Epidermal melanocyte (primary cell): ENCODE results near the gene EML4.
"Not testable (repeated sequence)": the region's sequence is repeated elsewhere in the genome, so short reads cannot be mapped to it uniquely, and the experiment has no call there.

Source experiments
- DNase-seq: peaks from one replicate; pipeline ENCODE4 v3.0.0; 2011; ENCODE audit warnings: low spot score; ENCODE audit not compliant: insufficient read length

EML4 gene

GRCh38 chr2:42345986-42346385 lies 176.8 kb downstream of the EML4 start:
- no peak for DNase-seq

DNA sequence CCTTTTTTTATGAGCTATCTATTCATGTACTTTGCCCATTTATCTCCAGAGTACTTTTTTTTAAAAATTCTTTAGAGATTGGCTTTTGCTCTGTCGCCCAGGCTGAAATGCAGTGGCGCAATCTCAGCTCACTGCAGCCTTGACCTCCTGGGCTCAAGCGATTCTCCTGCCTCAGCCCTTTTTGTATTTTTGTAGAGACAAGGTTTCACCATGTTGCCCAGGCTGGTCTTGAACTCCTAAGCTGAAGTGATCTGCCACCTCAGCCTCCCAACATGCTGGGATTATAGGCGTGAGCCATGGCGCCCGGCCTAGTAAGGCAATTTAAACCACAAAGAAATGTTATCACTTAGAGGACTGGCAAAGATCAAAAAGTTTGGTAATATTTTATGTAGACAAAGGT lies 177.7 kb downstream of the EML4 start:
- not testable (repeated sequence) for DNase-seq

DNA sequence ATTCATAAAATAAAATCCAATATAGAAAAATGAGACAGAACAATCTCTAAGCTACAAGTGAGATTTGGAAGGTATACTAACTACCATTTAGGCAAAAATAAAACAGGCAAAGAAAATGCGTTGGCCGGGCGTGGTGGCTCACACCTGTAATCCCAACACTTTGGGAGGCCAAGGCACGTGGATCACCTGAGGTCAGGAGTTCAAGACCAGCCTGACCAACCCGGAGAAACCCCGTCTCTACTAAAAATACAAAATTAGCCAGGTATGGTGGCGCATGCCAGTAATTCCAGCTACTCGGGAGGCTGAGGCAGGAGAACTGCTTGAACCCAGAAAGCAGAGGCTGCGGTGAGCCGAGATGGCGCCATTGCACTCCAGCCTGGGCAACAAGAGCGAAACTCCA lies 178.4 kb downstream of the EML4 start:
- DNase-seq: not testable (repeated sequence)

DNA sequence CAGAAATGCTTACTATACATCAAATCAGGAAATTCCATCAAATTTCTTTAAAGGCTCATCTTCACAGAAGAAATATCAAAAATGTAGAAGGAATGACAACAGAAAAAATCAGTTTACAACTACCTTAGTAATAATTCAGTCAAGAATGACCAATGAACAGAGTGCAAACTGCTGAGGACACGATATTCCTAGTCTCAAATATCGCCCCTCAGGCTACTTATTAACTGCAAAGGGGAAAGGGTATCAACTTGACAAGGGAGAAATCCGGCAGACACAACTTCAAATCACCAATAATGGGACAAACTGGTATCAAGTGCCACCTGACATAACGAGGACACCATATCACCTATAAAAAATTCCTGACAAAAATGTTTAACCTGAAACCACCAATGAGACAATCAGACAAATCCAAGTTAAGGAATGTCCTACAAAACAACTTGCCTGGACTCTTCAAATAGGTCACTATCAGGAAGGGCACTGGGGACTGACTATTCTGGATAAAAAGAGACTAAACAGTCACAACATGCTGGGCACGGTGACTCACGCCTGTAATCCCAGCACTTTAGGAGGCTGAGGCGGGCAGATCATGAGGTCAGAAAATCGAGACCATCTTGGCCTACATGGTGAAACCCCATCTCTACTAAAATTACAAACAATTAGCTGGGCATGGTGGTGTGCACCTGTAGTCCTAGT lies 179.1 kb downstream of the EML4 start:
- DNase-seq: no peak

DNA sequence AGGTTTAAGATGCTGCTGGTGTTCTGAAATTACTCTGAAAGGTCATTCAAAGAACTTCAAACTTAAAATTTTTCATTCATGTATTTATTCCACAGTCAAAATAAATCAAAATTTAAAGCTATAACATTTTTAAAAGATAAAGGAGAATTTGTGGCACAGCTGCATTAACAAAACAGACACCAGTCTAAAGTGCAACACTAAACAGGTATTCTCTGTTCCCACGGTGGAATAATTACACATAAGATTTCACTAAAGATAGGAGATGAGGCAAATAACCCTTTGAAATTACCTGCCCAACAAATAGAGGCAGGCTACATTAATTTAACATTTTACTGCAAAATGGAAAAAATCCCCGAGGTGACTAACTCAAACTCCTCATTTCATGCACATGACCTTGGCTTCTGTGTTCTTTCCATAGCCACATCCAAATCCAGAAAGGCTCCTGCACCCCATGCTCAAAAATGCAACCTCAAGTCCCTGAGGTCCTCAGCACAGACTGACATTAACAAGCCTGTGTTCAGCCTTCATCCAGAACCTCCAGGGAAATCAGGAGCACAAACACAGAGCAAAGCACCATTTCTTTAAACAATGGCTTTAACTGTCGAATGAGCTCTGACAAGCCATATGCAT lies 181.4 kb downstream of the EML4 start:
- no peak for DNase-seq

DNA sequence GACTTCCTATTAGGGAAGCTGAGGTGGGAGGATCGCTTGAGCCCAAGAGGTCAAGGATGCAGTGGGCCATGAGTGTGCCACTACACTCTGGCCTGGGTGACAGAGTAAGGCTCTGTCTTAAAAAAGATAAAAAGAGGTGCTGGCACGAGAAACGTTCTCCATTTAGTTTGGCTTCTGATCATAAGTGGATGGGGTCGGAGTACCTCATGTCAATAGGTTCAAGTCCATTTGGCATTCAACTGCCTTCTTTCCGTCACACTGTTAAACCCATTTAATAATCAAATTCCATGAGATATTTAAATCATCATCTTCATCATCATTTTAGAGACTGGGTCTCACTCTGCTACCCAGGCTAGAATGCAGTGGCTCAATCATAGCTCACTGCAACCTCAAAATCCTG lies 182.7 kb downstream of the EML4 start:
- DNase-seq: no peak

DNA sequence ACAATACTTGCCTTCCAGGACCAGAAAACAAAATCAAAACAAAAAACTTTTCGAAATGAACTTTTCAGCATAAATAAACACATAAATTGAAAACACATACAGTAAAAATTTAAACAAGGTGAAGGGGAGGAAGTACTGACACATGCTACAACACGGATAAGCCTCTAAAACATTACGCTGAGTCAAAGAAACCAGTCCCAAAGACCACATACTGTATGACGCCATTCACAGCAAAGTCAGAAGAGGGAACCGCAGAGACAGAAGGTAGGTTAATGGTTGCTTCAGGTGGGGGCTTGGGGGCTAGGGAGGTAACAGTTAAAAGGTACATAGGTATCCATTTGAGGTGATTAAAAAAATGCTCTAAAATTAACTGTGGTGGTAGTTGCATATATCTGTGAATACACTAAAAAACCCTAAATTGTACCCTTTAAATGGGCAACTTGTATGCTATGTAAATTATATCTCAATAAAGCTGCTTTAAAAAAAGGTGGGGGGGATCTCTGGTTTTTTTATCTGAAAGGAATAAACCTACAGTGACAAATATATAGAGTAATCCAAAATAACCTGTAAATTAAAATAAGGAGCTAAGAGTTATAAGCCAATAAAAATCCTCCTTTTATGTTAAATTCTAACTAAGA lies 184.8 kb downstream of the EML4 start:
- DNase-seq: no peak

DNA sequence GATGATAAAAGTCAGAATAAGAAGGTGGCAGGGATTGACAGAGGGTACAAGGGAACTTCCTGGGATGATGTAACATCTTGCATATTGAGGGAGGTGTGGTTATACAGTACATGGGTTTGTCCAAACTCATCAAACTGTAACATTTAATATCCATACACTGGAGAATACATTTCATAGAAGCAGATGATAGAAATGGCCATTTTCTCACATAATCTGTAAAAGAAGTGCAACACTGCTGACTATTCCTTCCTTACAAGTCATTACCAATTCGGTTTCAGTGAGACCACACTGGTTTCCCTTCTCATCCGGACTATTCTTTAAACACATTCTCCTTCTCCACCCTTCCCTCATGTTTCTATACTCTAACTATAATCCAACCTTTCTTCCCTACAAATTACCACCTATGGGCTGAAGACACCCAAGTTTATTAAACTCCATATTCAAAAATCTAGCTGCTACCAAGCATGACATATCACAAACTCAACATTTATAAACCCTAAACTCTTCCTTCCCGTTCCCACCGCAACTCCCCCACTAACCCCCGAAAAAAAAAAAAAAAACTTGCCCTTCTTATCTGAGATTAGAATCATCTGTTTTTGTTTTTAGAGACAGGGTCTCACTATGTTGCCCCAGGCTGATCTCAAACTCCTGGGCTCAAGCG lies 190.3 kb downstream of the EML4 start:
- no peak for DNase-seq

- no peak for DNase-seq
Observed at GRCh38 chr2:42359965-42360483, 190.9 kb downstream of the EML4 start.

- no peak for DNase-seq
Observed at GRCh38 chr2:42360493-42360889, 191.3 kb downstream of the EML4 start.

- peak; percentile 96 for DNase-seq
Observed at GRCh38 chr2:42360890-42361727, 192.0 kb downstream of the EML4 start, which contains the start of gene COX7A2L. Gene COX7A2L, minus strand, starts transcription at chr2:42361217. Its CDS starts 56 bp downstream, at chr2:42361161.

DNA sequence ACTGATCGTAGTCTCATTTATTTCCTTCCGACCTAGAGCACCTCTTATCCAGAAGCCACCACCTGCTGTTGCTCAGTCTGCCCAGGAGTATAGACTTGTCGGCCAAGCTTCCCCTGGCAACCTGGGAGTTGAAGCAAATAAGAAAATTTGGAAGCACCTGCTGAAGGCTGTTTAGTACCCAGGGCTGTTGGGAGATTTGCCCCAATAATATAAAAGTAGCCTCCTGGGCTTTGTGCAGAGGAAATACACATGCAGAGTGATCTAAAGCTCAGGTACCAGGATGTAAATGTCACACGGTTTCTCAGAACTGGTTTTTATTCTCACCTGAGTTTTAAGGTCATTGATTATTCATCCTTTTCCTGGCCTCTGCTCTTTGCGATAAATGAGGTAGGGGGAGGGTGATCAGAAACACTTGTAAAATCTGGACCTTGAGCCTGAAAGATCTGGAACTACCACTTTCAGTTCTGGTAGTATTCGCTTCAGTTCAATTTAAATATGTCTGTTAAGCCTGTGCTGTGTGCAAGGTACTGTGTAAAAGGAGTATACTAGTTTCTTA lies 192.7 kb downstream of the EML4 start:
- no peak for DNase-seq

DNA sequence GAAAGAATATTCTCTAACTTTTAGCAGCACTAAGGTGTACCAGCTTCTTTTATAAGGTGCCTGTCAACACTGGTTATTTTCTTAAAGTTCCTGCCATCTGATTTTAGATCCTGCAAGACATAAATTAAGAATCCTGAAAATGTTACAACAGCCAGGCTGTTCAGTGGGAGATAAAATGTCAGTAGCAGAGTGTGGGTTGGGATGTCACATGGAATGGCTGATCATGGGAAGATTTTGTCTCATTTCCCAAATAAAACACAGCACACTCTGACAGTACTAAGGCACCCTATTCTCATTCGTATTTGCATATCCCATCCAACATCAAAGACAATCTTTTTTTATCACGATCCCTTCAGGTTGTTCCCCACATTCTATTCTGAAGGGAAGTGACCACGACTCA lies 194.3 kb downstream of the EML4 start:
- DNase-seq: no peak

DNA sequence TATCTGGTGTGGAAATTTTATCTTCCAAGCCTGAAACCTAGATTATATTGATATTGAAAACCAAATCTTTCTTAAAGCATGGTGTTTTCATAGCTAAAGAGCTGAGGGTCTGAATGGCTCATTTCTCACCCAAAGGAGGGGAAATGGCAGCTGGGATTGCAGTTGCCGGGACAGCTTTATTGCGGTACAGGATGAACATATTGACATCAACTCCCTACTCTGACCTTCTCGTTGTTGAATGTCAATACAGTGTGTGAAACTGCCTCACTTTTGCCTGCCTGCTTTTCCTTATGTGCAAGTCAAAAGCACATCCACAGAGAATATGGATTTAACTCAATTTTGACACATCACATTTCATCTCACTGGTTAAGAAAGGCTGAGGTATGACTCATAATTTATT lies 195.5 kb downstream of the EML4 start:
- no peak for DNase-seq

DNA sequence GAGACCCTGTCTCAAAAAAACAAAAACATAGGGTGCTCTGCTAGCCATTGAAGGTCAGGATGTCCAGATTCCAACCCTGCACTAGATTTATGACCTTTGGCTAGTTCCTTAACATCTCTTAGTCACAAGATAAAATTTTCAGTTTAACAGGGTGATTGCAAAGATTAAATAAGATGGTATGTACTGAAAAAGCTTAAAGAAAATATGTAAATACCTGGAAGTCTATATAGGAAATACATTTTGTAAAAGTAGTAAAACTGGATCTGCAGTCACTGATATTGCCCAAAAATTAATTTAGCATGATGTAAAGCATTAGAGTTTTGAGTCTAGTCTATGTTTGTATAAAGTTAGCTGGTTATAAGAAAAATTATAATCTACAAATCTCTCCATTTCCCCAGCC lies 197.3 kb downstream of the EML4 start:
- DNase-seq: no peak

GRCh38 chr2:42367835-42368234 lies 198.7 kb downstream of the EML4 start:
- no peak for DNase-seq

DNA sequence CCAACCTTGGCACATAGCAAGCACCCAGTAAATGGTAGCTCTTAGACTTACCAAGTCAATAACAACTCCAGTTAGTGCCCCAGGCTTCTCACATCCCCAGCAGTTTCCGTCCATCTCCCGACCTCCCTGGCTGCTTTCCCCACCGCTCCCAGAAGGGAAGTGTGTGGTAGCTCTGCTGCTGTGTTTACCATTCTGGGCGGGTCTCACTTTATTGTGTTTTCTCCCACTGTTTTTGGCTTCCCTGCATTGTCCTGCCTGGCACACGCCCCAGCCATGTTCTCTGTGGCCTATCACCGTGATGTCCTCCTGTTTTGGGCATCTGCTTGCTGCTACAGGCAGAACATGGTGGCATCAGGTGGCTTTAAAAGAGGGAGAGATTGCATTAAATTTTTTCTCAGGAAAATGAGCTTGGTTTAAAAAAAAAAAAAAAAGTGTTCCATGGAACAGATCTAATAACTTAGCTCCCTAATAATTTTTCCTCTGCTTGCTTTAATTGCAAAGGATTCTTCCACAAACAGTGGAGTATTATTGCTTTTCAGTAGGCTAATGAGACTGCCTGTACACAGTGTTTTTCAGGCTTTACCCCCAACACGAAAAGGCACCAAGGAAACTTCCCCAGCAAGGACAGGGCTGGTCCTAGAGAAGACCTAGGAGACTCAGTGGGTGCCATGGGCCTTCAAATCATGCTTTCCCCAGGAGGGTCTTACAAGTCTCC lies 199.8 kb downstream of the EML4 start:
- no peak for DNase-seq

DNA sequence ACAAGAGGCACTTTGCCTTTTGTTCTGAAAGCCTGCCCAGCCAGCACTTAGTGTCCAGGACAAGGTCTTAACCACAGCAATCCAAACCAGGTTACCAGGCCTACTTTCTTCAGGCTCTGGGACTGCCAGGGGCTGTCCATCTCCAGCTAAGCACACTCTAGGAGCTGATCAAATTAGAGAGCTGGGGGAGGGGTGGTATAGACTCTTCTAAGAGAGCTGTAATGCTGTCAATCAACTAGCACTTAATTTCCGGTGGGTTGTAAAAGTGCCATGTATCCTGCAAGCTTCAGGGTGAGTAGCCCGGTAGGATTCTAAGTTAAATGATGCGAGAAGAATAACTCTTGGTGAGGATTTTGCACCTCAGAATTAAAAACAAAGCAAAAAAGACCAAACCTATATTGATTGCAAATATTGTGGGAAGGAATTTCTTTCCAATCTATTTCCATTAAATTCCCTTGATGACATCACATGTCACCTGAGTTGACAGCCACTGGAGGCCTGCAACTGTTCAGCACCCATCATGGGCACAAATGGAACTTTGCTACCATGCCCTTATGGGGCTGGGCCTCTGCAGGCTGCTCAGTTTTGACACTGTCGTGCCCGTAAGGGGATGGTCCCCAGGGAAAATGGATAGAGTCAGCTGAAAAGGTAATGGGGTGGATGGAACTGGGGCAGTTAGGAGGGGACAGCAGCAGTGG lies 200.5 kb downstream of the EML4 start:
- no peak for DNase-seq
